Stimulated activated CD4-positive, alpha-beta T cell treated with anti-CD3 and anti-CD28 coated beads, Interleukin-4, amount 100 ng/mL, for 24 hours (primary cell): ENCODE results near the gene RNF207.

Source experiments
- DNase-seq: peaks from one replicate; pipeline ENCODE4 v3.0.0-alpha.2; 2020

Gene RNF207, protein sequence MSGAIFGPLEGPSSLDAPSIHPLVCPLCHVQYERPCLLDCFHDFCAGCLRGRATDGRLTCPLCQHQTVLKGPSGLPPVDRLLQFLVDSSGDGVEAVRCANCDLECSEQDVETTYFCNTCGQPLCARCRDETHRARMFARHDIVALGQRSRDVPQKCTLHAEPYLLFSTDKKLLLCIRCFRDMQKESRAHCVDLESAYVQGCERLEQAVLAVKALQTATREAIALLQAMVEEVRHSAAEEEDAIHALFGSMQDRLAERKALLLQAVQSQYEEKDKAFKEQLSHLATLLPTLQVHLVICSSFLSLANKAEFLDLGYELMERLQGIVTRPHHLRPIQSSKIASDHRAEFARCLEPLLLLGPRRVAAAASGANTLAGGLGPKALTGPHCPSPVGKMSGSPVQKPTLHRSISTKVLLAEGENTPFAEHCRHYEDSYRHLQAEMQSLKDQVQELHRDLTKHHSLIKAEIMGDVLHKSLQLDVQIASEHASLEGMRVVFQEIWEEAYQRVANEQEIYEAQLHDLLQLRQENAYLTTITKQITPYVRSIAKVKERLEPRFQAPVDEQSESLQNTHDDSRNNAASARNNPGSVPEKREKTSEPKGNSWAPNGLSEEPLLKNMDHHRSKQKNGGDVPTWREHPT

DNA sequence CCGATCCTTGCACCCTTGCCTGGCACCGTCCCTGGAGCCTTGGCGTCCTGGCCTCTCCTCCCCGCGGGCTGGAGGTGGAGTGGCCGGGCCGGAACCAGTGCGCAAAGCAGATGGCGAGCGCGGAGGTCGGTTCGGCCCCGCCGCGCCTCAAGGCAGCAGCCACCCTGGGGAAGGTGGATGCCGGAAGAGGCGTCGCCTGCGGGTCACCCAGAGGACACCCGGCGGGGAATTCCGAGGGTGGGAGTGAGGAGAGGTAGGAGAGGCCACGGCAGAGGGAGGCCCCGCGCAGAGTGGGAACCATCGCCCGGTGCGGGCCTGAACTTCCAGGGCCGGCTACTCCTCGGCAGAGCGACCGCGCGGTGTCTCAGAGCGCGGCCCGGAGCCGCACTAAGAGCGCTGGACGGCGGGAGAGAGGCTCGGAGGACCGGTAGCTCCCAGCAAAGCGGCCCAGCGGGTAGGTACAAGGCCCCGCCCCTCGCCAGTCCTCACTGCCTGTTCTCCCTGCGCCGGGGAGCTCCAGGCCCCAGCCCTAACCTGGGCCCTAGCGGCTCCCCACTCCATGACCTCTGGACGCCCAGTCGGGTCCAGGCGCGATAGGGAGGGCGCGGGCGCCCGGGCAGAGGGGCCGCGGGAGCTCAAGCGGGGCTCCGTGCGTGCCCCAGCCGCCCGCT, at the start of gene RNF207:
Gene RNF207 (plus strand): TSS at position 271 of the 671 bp plus-strand sequence. CDS start 417 bp downstream, outside the sequence.
- DNase-seq: peak; percentile 80

DNA sequence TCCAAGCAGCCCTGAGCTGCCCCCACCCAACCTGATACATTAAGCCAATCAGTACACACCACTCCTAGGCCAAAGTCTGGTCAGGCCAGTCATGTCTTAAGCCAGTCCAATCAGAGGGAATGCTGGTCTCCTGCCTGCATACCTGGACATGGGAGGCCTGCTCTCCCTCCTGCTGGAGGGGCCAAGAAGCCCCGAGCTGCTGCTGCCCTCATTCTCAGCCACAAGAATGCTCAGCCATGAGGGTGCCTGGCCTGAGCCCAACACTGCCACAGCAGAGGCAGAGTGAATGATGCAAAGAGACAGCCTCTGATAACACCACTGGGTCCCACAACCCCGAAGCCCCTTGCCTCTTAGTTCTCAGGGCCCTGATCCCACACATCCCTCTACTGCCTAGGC, 48.8 kb upstream of the RNF207 start:
- DNase-seq: no peak

DNA sequence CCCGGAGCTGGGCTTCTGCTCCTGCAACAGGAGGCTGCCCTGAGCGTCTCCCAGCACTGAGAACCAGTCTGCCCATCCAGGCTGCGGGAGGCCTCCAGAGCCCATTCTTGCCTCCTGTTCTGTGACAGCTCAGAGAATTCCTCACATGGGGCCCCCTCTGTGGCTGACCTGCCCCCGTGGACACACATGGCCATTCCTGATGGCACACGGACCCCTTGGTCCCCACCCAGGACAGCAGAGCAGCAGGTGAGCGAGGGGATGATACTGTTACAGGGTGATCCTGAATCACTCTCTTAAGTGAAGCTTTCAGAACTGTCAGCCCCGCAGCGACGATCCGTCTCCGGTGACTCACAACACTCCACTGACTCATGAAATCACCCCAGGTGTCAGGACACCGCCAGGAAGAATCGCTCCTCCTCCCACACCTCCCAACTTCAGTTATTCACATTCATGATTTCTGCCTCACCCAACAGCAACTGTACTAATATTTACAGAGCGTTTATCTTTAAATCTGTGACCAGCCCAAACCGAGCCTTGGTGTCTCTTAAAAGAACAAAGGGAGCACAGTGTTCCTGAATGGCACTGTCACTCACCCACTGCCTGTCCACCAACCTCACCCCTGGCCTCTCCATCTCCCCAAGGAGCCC, 48.3 kb upstream of the RNF207 start:
- DNase-seq: peak; percentile 40

DNA sequence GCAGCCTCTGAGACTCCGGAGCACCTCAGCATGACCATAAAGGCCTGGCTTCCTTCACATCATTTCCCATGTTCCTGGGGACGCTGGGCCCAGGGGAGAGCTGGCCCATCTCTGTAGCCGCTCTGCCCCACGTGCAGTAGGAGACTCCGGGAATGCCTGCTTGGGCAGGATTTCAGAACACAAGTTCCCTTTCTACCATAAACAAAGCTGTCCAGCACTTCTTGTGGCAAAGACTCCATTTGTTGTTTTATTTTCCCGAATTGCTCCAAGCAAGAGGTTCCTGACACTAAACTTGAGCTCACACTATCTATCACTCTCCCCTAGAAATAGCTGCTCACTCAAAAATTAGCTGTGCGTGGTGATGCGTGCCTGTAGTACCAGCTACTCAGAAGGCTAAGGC, 47.7 kb upstream of the RNF207 start:
- DNase-seq: no peak

DNA sequence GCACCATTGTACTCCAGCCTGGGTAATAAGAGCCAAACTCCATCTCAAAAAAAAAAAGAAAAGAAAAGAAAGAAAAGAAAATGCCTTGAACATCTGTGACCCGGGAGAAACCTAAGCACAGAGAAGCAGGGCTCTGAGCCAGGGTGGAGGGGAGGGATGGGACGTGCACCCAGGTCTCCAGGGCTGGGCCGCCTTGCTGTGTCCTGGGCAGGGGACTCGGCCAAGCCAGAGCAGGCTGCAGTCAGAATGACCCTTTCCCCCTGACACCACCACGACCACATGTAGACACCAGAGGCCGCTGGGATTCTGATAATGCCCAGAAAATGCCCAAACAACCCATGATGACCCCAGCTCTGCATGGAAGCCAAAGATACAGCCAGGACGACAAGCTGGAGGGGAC, 43.6 kb upstream of the RNF207 start:
- no peak for DNase-seq

DNA sequence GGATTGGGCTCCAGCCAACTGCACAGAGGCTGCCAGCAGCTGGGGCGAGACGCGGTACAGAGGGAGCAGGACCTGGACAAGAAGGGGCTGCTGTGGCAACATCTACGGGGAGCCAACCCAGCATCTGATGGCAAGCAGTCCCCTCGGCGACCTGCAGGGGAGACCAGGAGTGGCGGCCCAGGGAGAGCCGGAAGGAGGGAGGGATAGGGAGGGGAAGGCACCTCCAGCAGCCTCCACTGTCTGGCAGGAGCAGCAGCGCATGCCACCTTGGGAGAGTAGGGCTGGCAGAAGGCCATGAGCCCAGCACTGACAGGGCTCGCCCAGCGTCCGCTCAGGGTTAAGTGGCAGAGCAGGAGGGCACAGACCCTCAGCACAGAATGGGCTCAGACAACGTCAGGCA, 43.1 kb upstream of the RNF207 start:
- DNase-seq: no peak

DNA sequence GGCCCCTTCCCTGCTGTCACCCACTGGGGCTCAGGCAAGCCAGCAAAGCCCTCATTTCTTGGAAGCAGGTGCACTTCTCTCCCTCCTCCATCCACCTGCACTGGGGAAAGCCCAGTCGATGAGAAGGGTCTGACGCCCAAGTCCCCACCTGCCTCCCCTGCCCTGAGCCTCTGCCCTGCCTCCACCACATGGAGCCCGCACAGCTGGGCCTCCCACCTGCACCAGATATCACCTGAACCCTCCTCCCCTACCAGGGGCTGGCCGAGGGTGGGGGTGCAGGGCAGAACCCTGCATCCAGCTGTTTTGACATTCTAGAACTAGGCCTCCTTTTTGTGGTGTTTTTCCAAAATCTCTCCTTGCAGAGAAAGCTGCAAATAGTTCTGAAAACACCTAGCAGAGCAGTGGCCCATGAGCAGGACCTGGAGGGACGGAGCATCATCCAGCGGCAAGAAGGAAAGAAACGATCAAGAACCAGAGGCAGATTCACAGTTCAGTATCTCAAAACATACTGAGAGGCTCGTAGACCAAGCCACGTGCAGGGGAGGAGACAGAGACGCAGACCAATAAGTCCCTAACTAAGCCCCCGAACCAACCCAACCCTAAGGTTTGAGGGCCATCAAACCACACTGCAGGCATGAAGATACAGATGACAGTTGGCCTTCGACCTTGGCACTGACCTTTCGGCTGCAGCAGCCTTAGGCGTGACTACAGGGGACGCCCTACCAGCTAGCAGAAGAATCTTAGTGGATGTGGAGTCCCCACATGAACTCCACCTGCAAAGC, 42.5 kb upstream of the RNF207 start:
- DNase-seq: no peak

DNA sequence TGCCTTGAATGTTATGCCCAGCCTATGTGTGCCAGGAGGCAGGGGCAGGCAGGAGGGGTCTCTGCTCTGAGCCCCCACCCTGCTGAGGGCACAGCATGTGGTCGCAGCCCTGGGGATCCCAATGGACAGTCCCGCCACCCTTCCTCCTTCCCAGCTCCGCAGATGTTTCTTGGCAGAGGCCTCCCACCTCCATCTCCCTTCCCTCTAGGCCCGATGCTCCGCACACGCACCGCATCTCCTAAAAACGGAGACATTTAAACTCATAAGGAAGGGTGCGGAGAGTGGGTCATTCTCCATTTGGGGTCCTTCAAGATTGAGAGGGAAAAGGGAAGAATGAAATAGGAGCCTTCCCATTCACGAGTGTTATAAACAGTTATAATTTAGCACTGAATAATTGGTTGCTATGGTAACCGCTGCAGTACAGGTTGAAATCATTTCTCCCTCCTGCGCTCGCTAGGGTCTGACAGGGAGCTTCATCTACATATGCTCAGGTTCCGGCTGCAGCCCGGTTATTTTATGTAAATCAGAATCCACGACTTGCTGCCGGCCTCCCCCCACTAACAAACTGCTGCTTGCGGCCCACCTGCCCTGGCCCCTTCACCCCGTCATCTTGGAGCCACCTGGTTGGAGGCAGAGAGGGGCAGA, 41.8 kb upstream of the RNF207 start:
- DNase-seq: no peak

DNA sequence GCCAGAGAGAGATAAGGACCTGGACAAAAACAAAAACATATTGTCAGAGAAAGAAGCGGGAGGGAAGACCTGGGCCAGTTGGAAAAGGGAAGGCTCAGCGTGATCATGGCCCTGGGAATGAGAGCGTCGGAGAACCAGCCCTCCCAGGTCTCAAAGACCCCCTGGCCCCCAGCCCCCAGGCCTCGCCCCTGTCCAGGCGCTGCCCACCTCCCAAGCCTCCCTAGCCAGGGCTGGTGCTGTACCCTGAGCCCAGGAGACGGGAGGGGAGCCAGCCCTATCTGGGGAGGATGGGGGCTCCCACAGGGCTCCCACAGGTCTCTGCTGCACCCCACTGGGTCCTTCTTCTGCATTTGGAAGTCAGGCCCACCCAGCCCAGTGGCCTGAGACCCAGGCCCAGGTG, 40.9 kb upstream of the RNF207 start:
- no peak for DNase-seq

DNA sequence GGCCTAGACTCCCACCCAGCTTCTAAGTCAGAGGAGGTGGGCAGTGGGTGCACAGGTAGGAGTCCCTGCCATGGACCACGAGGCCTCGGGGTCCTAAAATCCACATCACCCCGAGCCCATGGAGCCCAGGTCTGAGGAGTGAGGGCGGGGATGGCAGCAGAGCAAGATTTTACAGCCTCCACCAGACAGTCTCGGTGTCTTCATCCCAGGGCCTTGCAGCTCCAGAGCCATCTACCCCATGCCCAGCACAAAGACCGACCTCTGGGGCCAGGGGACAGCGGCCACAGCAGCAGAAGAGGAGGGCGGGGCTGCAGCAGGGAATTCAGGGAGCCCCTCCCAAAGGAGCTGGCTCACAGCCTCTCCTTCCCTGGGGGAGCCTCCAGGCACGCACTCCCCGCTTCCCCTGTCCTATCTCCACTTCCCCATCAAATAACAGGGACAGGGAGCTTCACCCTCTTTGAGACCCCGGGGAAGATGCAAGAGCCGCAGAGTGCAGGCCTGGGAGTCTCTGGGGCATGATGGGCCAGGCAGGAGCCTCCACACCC, 40.4 kb upstream of the RNF207 start:
- no peak for DNase-seq

DNA sequence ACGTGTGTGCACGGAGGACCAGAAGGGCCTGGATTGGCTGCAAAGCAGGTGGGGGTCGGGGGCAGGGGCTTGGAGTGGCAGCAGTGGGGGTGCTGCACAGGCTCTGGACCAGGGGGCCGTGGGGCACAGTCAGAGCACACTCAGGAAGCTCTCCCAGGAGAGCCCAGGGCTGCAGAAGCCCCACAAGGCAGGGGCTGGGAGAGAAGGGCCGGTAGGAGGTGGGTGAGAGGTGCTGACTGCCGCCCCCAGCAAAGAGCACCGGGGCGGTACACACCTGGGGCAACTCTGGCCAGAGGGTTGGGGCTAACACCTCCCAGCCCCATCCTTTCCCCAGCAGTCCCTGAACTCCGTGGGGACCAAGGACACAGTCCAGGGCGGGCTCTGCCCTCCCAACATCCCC, 39.7 kb upstream of the RNF207 start:
- no peak for DNase-seq

DNA sequence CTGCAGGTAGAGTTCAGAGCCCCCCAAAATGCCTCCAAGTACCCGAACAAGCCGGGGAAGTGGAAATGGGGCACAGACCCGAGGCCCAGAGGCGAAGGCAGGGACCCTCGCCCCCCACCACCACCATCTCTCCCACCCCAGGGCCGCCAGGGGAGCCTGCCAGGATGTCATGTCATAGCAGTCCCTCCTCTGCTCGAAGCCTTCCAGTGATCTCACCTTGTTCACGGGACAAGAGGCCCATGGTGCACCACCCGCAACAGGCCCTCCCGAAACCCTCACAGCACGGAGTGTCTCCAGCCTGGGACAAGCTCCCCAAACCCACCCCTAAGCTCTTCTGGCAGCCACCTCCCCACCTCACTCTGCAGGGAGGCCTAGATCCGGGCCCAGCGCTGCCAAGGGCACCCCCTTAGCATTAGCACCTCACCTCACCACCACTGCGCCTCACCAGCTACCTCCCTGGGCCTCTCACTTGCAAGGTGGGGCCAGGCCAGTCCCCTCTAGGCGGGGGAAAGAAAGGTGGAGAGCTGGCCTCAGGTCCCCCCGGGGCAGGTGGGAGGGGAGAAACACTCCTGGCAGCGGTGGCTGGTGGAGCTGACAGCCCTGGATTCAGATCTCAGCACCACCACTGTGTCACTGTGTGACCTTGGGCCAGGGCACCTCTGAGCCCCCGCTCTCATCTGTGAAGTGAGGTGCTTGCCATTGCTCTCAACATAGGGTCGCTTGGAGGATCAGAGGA, 39.1 kb upstream of the RNF207 start:
- DNase-seq: no peak

DNA sequence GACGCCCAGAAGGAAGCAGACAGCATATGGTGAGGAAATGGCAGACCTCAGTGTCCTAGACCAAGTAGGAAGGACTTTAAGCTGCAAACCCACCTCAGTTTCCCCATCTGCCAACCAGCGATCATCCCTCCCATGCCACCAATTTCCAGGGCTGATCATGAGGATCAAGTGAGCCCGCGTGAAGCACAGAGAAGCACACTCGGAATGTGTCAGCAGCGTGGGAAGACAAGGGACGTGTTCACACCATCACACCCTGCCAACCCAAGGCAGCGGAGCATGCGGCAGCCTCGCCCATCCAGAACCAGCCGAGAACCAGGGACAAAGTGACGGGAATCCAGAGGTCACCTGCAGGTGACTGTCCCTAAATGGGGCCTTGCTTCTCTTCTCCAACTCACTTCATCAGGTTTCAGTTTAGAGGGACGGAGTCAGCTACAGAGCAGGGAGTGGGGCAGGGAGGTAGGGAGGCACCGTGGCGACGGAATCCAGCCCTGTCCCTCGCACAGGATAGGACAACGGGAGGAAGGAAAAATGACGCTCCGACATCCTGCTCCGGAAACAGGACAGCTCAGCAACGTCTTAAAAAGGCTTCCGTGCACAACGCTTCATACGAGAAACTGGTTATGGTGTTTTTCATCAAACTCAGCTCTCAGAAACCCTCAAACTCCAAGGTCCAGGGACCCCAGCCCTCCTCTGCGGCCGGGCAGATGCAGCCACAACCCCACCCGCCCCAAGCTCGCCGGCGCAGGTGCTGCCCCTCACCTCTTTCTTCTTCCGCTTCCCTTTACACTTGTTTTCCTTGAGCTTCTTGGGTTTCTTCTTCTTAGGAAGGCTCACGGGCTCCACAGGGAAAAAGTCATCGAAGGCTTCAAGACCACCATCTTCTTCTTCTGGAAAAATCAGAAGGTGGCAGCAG, 38.3 kb upstream of the RNF207 start:
- no peak for DNase-seq

DNA sequence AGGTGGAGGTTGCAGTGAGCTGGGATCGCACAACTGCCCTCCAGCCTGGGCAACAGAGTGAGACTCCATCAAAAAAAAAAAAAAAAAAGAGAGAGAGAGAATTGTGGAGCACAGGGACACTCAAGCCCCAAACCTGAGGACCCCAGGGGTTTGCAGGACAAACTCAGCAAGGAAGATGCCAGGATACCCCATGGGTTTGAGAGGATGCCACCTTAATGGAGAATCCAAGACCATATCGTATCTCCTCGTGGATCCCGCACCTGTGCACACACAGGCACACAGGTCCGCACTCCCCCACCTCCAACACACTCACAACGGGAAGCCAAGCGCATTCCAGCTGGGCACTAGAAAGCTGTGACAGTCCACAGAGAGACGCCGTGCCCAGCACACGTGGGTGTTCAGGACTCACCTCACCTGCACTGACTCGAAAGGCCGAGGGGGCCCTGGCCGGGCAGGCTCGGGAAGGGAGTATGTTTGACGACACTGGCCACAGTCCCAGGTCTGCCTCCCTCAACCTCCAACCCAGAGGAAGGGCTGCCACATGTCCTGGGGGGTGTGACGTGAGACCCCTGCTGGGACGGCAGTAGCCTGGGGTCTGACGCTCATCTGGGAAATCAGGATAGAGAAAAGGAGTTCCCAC, 36.9 kb upstream of the RNF207 start:
- no peak for DNase-seq

DNA sequence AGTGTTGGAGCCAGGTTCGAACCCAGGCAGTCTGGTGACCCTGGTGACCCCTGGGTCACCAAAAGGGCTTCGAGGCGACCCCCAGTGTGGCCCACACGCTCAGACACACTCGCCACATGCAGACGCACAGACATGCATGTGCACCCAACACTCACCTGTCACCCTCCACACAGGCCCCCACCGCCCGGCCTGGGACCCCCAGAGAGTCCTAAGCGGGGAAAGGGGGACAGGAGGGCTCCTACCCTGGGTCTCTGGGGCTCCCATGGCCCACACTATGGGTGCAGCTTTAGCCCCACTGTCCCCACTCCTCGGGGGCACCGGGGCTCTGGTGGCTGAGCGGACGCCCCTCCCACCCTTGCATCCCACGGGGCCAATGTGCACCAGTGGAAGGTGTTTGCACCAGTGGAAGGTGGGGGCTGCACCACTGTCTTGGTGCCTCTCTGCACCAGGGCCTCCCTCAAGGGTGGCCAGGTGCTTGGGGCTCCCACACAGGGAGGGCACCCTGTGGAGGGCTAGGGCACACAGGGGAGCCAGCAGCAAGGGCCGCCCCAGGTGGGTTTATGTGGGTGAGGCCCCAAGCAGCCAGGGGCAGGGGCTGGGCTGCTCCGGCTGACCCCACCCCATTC, 35.7 kb upstream of the RNF207 start:
- no peak for DNase-seq

DNA sequence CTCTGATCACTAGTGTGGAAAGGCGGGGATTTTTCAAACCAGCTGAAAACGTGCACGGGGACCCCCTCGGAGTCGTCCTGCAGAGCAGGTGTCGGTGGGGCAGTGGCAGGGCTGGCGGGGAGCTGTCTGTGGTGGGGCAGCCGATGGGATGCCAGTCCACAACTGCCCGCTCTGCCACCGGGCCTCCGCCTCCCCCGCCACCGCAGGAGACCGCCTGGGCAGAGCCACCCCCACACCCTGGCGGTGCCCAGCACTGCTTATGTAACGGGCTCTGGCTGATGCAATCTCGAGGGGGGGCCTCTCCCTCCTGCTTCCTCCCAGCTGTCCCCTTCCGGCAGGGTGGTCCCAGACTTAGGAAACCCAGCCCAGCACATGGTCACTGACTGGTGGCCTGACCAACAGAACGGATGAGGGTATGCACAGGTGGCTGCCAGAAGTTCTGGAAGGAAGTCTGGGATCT, 35.1 kb upstream of the RNF207 start:
- DNase-seq: no peak

DNA sequence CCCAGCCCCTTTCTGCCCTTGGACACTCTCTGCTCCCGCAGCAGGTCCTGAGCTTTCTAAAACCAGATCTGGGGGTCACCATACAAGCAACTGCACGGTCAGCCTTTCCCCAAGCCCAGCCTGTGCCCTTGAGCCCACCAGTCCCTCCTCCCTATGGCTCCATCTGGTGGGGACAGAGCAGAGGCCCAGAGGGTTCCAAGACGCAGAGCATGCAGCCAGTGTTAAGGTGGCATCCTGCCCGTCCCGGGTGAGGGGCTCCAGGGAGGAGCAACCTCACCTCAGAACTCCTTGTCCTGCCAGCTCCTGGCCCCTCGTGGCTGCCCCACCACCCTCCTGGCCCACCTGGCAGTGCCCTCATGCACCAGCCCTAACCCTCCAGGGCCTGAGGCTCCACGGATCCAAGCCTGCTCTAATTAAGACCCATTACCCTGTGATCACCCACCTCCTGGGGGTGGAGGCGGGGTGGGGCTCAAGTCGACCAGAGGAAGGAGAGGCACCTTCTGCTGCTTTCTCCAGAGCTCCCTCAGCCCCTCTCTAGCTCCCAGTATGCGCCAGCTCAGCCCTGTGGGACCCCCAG, 34.3 kb upstream of the RNF207 start:
- no peak for DNase-seq

DNA sequence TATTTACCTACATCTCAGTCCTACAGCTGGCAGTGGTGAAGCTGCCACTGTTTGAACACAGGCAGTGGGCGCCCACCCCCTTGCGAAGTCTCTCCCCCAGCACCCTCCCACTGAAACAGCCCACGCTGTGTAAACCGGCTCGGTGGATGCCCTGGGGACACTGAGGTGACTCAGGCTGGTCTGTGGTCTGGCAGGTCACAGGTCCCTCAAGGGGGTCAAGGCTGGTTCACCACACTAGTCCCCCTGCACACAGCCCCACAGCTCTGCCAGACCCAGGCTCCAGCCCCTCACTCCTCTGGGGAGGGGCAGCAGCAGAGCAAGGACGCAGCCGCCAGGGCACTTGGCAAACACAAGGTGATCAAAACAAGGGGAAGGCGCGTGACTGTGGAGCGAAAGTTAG, 33.4 kb upstream of the RNF207 start:
- DNase-seq: no peak
